Metanephros (tissue), 1 donor: ENCODE results near the gene SLC31A2. TPM values are rescaled to one million over a fixed set of nuclear protein-coding genes. Genes with fewer than 3 reads are reported as not detected.

ENCODE experiments used
- total RNA-seq: library from RNA; depleted of rRNA; stranded (reverse); fragments of >200 nt; gene quantifications from one replicate; pipeline ENCODE4 v1.2.3, GENCODE V29; 2014

Gene SLC31A2, protein sequence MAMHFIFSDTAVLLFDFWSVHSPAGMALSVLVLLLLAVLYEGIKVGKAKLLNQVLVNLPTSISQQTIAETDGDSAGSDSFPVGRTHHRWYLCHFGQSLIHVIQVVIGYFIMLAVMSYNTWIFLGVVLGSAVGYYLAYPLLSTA
- 5.1 TPM for total RNA-seq

GRCh38 chr9:113150670-113151611 is at the start of gene SLC31A2:
Gene SLC31A2 (plus strand): TSS chr9:113151007. CDS start chr9:113151075, 68 bp downstream.

Other genes with a start within 250 kb of the SLC31A2 start
- 6.5 TPM for gene ZNF883, start 138.8 kb upstream of the SLC31A2 start, total RNA-seq
- gene ZFP37, start 94.3 kb upstream of the SLC31A2 start, total RNA-seq = 4.7 TPM
- 23.1 TPM for gene FKBP15, start 70.3 kb downstream of the SLC31A2 start, total RNA-seq
- gene SLC31A1, start 70.5 kb downstream of the SLC31A2 start, total RNA-seq = 14.2 TPM
- gene CDC26, start 124.6 kb downstream of the SLC31A2 start, total RNA-seq = 14.9 TPM
- gene PRPF4, start 124.7 kb downstream of the SLC31A2 start, total RNA-seq = 22.2 TPM
- gene RNF183, start 152.4 kb downstream of the SLC31A2 start, total RNA-seq = 3.1 TPM
- 4.4 TPM for gene WDR31, start 189.3 kb downstream of the SLC31A2 start, total RNA-seq
- gene BSPRY, start 198.5 kb downstream of the SLC31A2 start, total RNA-seq = 8.8 TPM
- 30.2 TPM for gene HDHD3, start 226.0 kb downstream of the SLC31A2 start, total RNA-seq